ENCODE results near the gene IL18RAP.
A peak's percentile ranks its signal among the peaks of the same experiment; 100 is the strongest.

The IL18RAP gene

GRCh38 chr2:102485147-102485785 is 62.3 kb downstream of the IL18RAP start:
- TF ChIP-seq TCF12 (IDR thresholded peaks at IDR 0.05; ENCODE audit: low read depth) (no peak), CEBPB (IDR thresholded peaks at IDR 0.05) (no peak), REST (IDR thresholded peaks at IDR 0.05; ENCODE audit: low read depth) (no peak), YY1 (IDR thresholded peaks at IDR 0.05; ENCODE audit: low read depth) (no peak), EGR1 (IDR thresholded peaks at IDR 0.05) (no peak), RAD21 (IDR thresholded peaks at IDR 0.05; ENCODE audit: low read depth) (no peak), MAX (IDR thresholded peaks at IDR 0.05) (no peak), NFIC (IDR thresholded peaks at IDR 0.05) (no peak), ZBTB7A (IDR thresholded peaks at IDR 0.05; ENCODE audit: low read depth) (no peak), TAF1 (IDR thresholded peaks at IDR 0.05; ENCODE audit: low read depth) (no peak), FOXM1 (IDR thresholded peaks at IDR 0.05; ENCODE audit: borderline replicate concordance, low read depth) (no peak), TEAD4 (IDR thresholded peaks at IDR 0.05) (no peak), EP300 (IDR thresholded peaks at IDR 0.05; ENCODE audit: borderline replicate concordance) (no peak), CREB1 (IDR thresholded peaks at IDR 0.05; ENCODE audit: low read depth) (no peak)
- TF ChIP-seq, protein P1, sequence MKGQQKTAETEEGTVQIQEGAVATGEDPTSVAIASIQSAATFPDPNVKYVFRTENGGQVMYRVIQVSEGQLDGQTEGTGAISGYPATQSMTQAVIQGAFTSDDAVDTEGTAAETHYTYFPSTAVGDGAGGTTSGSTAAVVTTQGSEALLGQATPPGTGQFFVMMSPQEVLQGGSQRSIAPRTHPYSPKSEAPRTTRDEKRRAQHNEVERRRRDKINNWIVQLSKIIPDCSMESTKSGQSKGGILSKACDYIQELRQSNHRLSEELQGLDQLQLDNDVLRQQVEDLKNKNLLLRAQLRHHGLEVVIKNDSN (IDR thresholded peaks at IDR 0.05), result no peak

- no peak for TF ChIP-seq EP300 (IDR thresholded peaks at IDR 0.05; ENCODE audit: borderline replicate concordance)
- no peak for TF ChIP-seq FOXM1 (IDR thresholded peaks at IDR 0.05; ENCODE audit: borderline replicate concordance, low read depth)
- TF ChIP-seq CREB1 (IDR thresholded peaks at IDR 0.05; ENCODE audit: low read depth), result no peak
- no peak for TF ChIP-seq REST (IDR thresholded peaks at IDR 0.05; ENCODE audit: low read depth)
Measured at GRCh38 chr2:102486941-102487702, 64.2 kb downstream of the IL18RAP start.

DNA sequence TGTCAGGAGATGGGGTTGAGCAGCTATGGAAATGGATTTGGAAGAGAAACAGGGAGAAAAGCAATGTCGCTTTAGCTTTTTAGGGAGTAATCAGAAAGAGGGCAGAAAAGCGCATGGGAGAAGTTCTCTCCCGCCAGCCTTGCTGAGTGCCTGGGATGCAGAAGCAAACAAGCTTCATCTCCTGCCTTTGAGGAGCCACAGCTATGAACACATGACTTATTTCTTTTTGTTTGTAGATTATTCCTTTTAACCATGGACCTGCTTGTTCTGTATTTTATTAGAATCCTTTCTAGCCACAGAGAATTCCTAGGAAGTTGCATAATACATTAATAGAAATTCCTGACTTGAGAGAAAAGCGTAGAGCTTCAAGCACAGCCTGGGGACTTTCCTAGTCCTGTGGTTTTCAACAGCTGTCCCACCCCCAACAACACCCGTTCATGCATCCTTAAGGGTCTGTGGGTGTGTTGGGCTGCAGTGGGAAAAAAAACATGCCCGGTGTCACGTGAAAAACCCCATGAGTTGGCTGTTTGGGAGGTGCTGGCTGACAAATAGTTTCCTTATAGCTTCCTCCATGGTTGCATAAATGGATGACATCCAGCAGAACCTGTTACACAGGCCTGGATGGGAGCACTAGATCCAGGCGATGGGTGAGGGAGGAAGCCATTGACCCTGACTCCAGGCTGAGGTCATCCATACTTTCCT is 65.0 kb downstream of the IL18RAP start:
- no peak for TF ChIP-seq TEAD4 (IDR thresholded peaks at IDR 0.05)
- no peak for TF ChIP-seq NFIC (IDR thresholded peaks at IDR 0.05)
- 0 out of 2 replicates have a peak, but pooled peaks have one; percentile 18 for TF ChIP-seq FOXM1 (IDR thresholded peaks at IDR 0.05; ENCODE audit: borderline replicate concordance, low read depth)
- TF ChIP-seq TAF1 (IDR thresholded peaks at IDR 0.05; ENCODE audit: low read depth), result no peak
- TF ChIP-seq REST (IDR thresholded peaks at IDR 0.05; ENCODE audit: low read depth), result no peak
- TF ChIP-seq EP300 (IDR thresholded peaks at IDR 0.05; ENCODE audit: borderline replicate concordance), result peak; percentile 38; the same call in 1 of the 2 replicates
- TF ChIP-seq EGR1 (IDR thresholded peaks at IDR 0.05), result no peak
- no peak for TF ChIP-seq RAD21 (IDR thresholded peaks at IDR 0.05; ENCODE audit: low read depth)
- TF ChIP-seq TCF12 (IDR thresholded peaks at IDR 0.05; ENCODE audit: low read depth), result peak; percentile 43; the same call in 1 of the 2 replicates
- 0 out of 2 replicates have a peak, but pooled peaks have one; percentile 26 for TF ChIP-seq MAX (IDR thresholded peaks at IDR 0.05)
- TF ChIP-seq CREB1 (IDR thresholded peaks at IDR 0.05; ENCODE audit: low read depth), result no peak
- TF ChIP-seq YY1 (IDR thresholded peaks at IDR 0.05; ENCODE audit: low read depth), result 0 out of 2 replicates have a peak, but pooled peaks have one; percentile 44
- TF ChIP-seq, protein P1 (IDR thresholded peaks at IDR 0.05), result peak; percentile 49; the same call in 1 of the 2 replicates
- TF ChIP-seq ZBTB7A (IDR thresholded peaks at IDR 0.05; ENCODE audit: low read depth), result no peak
- TF ChIP-seq CEBPB (IDR thresholded peaks at IDR 0.05), result no peak; the same call in 1 of the 2 replicates
